Fibroblast of skin of left biceps (primary cell): ENCODE results near the gene SLC4A2.
A peak's percentile ranks its signal among the peaks of the same experiment; 100 is the strongest.

Experiments
- DNase-seq, 2 experiments: peaks; one replicate each; pipeline ENCODE4 v3.0.0-alpha.2; 2013; ENCODE audit warnings: low read depth in 2 of 2

The SLC4A2 gene

DNA sequence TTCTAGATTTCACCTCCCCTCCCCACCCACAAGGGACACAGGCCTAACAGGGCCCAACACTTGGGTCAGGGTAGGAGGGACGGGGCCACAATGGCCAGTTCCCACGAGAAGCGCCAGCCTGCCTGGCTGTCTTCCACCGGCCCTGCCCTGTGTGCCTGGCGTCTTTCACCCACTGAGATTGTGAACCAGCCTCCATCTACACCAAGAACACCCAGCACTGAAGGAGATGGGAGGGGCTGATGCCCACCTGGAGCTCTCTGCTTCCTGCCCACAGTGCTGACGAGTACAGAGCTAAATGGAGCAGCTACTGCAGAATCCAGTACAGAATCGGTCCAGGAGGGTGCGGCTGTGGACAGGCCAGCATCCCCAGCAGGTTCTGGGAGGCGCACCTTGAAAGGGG is 13.4 kb upstream of the SLC4A2 start:
- DNase-seq = no peak

DNA sequence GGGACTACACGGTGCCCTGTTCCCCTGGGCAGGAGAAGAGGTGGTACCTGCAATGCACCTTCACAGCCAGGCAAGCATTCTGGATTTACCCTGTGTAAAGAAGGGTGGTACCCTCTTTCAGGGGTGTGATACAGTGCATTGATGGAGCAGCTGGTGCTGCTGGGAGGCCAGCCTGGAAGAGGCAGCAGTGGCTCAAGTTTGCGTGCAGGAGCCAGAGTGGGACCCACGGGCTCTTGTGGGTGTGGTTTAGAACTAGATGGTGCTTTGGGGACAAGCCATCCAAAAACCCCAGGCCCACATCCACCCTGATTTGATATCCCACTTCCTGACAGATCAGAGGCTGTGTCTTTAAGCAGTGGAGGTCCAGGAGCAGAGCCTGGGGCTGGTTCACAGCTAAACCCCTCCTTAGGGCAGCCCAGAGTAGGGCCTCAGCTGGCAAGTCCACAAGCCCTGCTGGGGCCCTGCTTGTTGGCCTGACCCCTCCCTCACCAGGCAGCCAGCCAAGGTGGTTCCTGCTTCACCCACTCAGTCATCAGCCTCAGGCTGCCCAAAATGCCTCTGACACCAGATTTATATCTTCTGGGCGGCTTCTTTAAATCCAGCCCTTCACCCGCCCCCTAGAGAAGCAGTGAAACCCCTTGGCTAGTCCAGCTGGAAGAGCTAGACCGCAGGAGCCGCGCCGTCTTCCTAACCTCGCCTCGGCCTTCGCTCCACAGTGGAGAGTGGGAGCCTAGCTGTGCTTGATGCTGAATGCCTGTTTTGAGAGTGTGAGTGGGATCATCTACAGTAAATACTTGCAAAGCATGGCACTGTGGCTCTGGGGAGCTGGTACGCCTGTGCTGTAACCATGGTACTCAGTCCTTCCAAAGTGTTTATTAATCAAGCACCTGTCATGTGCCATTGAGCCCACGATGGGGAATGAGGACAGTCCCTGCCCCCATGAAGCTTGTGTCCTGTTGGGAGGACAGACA is 12.5 kb upstream of the SLC4A2 start:
- DNase-seq = no peak

GRCh38 chr7:151047976-151048815 is 11.2 kb upstream of the SLC4A2 start, which contains the start of gene ASIC3:
ASIC3 (plus strand) TSS chr7:151048531; CDS start chr7:151048886, 355 bp downstream.
- DNase-seq = no peak

- DNase-seq = no peak
These were observed 10.4 kb upstream of the SLC4A2 start for GRCh38 chr7:151048911-151049463.

DNA sequence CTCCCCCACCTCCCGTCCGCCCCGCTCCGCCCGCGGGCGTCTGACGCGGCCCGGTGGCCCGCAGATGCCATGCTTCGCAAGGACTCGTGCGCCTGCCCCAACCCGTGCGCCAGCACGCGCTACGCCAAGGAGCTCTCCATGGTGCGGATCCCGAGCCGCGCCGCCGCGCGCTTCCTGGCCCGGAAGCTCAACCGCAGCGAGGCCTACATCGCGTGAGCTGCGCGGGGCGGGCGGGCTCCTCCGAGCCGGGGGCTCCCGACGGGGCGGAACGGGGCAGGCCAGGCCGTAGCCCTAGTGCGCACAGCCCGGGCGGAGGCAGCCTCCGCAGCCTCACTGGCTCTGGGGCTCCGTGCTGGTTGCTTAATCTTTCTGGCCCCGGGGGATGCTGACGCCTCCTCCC is 8.3 kb upstream of the SLC4A2 start:
- DNase-seq = no peak

DNA sequence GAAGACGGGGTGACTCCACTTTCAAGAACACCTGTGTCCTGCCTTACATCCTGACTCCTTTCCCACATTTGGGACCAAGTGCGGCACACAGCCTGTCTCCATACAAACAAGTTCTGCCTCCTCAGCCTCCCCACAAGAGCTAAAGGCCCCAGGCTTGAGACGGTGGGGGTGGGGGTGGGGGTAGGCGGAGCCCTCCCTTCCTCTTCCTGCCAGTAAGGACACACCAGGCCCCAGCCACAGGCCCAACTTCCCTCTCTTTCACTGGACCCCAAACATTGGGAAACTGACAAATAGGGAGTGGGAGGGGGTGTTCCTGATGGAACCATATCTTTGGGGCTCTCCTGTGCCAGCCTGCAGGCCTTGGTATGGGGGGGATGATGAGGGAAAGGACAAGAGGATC is 6.3 kb upstream of the SLC4A2 start:
- no peak for DNase-seq

GRCh38 chr7:151053751-151054150 is 5.6 kb upstream of the SLC4A2 start:
- DNase-seq = no peak

DNA sequence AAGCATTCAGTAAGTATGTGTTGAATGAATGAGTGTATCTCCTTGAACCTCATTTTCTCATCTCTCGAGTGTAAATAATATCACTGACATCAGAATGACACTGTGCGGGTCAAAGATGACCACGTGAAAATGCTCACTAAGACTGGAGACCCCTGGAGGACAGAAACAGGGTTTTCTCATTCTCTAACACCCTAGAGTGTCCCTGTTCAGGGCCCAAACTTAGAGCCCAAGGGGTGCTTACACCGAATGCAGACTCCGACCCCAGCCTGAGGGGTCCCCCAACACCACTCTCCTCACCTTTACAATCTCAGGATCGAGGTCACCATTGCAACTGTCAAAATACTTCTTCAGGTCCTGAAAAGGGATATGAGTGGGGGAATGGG is 3.1 kb upstream of the SLC4A2 start:
- no peak for DNase-seq

GRCh38 chr7:151056666-151057505 is 2.5 kb upstream of the SLC4A2 start:
- DNase-seq = no peak

- DNase-seq = no peak
These were observed 1.8 kb upstream of the SLC4A2 start, which contains the start of gene CDK5 for GRCh38 chr7:151057506-151057988. CDK5 (minus strand) TSS chr7:151057897; CDS start chr7:151057848, 49 bp downstream.

DNA sequence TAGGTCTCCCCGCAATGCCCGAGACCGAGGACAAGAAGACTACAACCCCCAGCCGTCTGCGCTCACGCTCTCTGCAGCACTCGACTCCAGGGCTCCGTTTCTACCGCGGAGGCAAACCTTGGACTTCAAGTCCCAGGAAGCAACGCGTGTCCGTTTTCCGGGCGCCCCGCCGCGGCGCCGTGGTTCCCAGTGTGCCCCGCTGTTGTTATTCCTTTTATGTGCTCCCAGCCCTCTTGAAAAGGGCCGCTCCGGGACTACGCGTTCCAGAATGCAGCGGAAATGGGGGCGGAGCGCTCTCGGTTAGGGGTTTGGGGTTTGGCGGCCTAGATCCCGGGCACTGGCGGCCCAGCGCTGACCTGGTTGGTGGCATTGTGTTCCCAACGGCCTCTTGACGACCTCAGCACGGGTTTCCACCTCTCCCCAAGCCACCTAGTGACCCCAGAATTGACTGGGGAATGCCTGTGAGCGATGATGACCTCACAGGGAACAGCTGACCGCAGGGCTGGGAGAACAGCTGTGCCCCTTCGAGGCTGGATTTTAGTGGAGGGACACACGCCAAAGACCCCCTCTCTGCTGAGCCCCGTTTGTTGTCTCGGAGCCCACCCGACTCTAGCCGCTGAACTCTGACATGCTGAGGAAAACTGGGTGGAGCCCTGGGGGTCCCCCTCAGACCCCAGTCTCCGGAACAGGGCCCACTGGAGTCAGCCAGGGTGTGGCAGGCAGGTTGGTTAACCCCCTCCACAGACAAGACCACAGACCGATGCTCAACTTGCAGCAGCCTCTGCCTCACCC is 1.2 kb upstream of the SLC4A2 start:
- DNase-seq = peak; percentile 99

GRCh38 chr7:151058781-151059366 is 515 bp upstream of the SLC4A2 start:
- no peak for DNase-seq

DNA sequence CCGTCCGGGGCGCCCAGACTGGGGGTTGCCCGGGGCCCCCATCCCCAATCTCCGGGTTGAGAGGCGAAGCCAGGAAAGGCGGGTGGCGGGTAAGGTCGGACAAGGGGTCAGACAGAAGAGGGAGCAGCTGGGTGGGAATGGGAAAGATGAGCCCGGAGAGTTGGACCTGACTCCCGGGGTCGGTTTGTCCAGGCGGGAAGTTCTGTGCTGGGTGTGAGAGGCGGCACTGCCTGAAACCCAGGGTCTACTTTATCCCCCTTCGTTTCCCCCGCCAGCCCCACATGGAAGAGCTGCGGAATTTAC is 675 bp downstream of the SLC4A2 start:
- DNase-seq = no peak

GRCh38 chr7:151060416-151061212 is 1.2 kb downstream of the SLC4A2 start:
- DNase-seq = no peak

GRCh38 chr7:151061213-151062110 is 2.1 kb downstream of the SLC4A2 start:
- no peak for DNase-seq

DNA sequence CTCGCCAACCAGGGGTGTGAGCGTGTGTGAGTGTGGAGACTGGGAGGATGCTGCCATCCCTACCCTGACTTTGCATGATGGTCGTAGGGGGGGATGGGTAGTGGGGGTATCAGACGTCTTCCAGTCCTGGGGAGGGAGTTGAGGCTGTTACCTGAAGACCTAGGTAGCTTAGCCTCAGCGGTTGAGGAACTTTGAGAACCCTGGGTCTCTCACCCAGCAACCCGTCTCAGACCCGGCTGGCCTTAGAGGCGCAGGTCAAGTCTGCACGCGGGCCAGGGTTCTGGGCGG is 2.7 kb downstream of the SLC4A2 start:
- DNase-seq = no peak

GRCh38 chr7:151062399-151063211 is 3.2 kb downstream of the SLC4A2 start:
- DNase-seq = no peak

GRCh38 chr7:151063212-151063561 is 3.8 kb downstream of the SLC4A2 start:
- no peak for DNase-seq
